Measurements from ENCODE around the gene ACTR1A. TPM values are rescaled to one million over a fixed set of nuclear protein-coding genes. Genes with fewer than 3 reads are reported as not detected.

ACTR1A gene
- total RNA-seq, 2 experiments from 2014 or later = 55.5 to 68.3 TPM

GRCh38 chr10:102432162-102432950 is 70.2 kb downstream of the ACTR1A start, which contains the start of gene CUEDC2:
TSS of gene CUEDC2 (minus strand) at chr10:102432574. CDS start at chr10:102425188, 7,386 bp downstream.
- TSS peak; percentile 62 for BruUV-seq (replicated peaks)
- Histone ChIP-seq H3K36me3 (ENCODE audit: insufficient read depth, low read length) (no peaks in the 10 kb centered on the region), H3K27ac (ENCODE audit: low read depth, low read length, poor library complexity, severe bottlenecking) (peak within 1 kb of the TSS; percentile 41), H3K9me3 (ENCODE audit: low read length) (no peaks in the 10 kb centered on the region), H3K4me1 (ENCODE audit: insufficient read depth, low read length, poor library complexity, severe bottlenecking) (peaks cover 19% of the 10 kb centered on the region), H3K79me2 (ENCODE audit: insufficient read depth, low read depth, low read length) (peaks cover 14% of the 10 kb centered on the region; the same call in 1 of the 2 replicates), H3K4me3 (ENCODE audit: low read depth, low read length, poor library complexity, severe bottlenecking) (peak within 1 kb of the TSS; percentile 88), H3K9me2 (ENCODE audit: insufficient read depth, low read length) (no peaks in the 10 kb centered on the region), H3K4me2 (ENCODE audit: low read length) (peak within 1 kb of the TSS; percentile 100), H4K20me1 (ENCODE audit: insufficient read depth, low read length) (no peaks in the 10 kb centered on the region), H2AFZ (ENCODE audit: low read length) (peak within 1 kb of the TSS; percentile 83)
- ChIA-PET POLR2A (interaction anchor here (0.5 to 2.4 kb wide), 17 partner anchors 9 to 751 kb away, joined by 3 to 13 read pairs (median 3); partner anchors contain the start of genes FBXL15 and NFKB2), CTCF (ENCODE audit: unreplicated experiment) (interaction anchor here (0.7 to 1.1 kb wide), 5 partner anchors 12 to 262 kb away, joined by 3 to 5 read pairs (median 3); partner anchors contain the start of genes C10orf95 and FBXL15)
- DNase-seq (ENCODE audit: low spot score) = peak; percentile 98
- peak; percentile 37; the same call in 1 of the 2 replicates for TF ChIP-seq CTCF (conservative IDR thresholded peaks at IDR 0.05; ENCODE audit: low read length)
- TF ChIP-seq EZH2phosphoT487 (IDR thresholded peaks at IDR 0.05; ENCODE audit: borderline replicate concordance, low read depth, low read length) = no peak
- intact Hi-C loops (cut with micrococcal nuclease; ENCODE audit: unreplicated experiment) = loop anchor here (1.0 kb wide), 3 partner anchors 11 to 29 kb away; no protein-coding TSS in a partner anchor

GRCh38 chr10:102431452-102432124 is 70.9 kb downstream of the ACTR1A start:
- no peak for TF ChIP-seq EZH2phosphoT487 (IDR thresholded peaks at IDR 0.05; ENCODE audit: borderline replicate concordance, low read depth, low read length)
- TF ChIP-seq CTCF (conservative IDR thresholded peaks at IDR 0.05; ENCODE audit: low read length) = no peak
- H2AFZ ChIP-seq (ENCODE audit: low read length) = peak overlapping the region; percentile 83
- intact Hi-C loops (cut with micrococcal nuclease; ENCODE audit: unreplicated experiment) = loop anchor here (1.0 kb wide), 3 partner anchors 10 to 30 kb away; no protein-coding TSS in a partner anchor
- peaks cover 19% of the 10 kb centered on the region for H3K4me1 ChIP-seq (ENCODE audit: insufficient read depth, low read length, poor library complexity, severe bottlenecking)
- no peaks in the 10 kb centered on the region for H3K9me3 ChIP-seq (ENCODE audit: low read length)
- POLR2A ChIA-PET = interaction anchor here (0.7 to 2.4 kb wide), 7 partner anchors 9 to 184 kb away, joined by 3 to 13 read pairs (median 5); partner anchors contain the start of genes FBXL15 and NFKB2
- peak overlapping the region; percentile 100 for H3K4me2 ChIP-seq (ENCODE audit: low read length)
- CTCF ChIA-PET (ENCODE audit: unreplicated experiment) = interaction anchor here (0.7 to 1.1 kb wide), 4 partner anchors 11 to 261 kb away, joined by 3 to 5 read pairs (median 3); partner anchors contain the start of genes C10orf95 and FBXL15
- H3K79me2 ChIP-seq (ENCODE audit: insufficient read depth, low read depth, low read length) = peaks cover 14% of the 10 kb centered on the region; the same call in 1 of the 2 replicates
- H3K27ac ChIP-seq (ENCODE audit: low read depth, low read length, poor library complexity, severe bottlenecking) = peak overlapping the region; percentile 41
- DNase-seq (ENCODE audit: low spot score) = peak; percentile 20
- no peaks in the 10 kb centered on the region for H3K9me2 ChIP-seq (ENCODE audit: insufficient read depth, low read length)
- peak overlapping the region; percentile 88 for H3K4me3 ChIP-seq (ENCODE audit: low read depth, low read length, poor library complexity, severe bottlenecking)
- H4K20me1 ChIP-seq (ENCODE audit: insufficient read depth, low read length) = no peaks in the 10 kb centered on the region
- H3K36me3 ChIP-seq (ENCODE audit: insufficient read depth, low read length) = no peaks in the 10 kb centered on the region
- BruUV-seq (replicated peaks) = no TSS peak
